Vagina (tissue), 2 donors: Measurements from ENCODE around the gene CRLF1.

ENCODE experiments used
- CTCF ChIP-seq, 3 experiments: fragments of 450-650 bp in 2 of 3; fragments of 200-600 bp in 1 of 3; sonication (generic) in 1 of 3; IDR thresholded peaks; one replicate each; pipeline ENCODE4 v1.5.1; 2017 to 2019; ENCODE audit warnings: antibody characterized with exemption in 3 of 3, mild to moderate bottlenecking in 2 of 3, moderate library complexity in 2 of 3
- POLR2A ChIP-seq, 2 donors: fragments of 450-650 bp; IDR thresholded peaks; one replicate each; pipeline ENCODE4 v1.6.1; 2017; ENCODE audit warnings: antibody characterized with exemption in 2 of 2, mild to moderate bottlenecking in 2 of 2, moderate library complexity in 2 of 2
- POLR2AphosphoS5 ChIP-seq, 2 donors: sonication (generic); formaldehyde crosslinking; IDR thresholded peaks; one replicate each; pipeline ENCODE4 v1.9.0; 2017; ENCODE audit warnings: antibody characterized with exemption in 2 of 2, mild to moderate bottlenecking in 2 of 2, low read depth in 1 of 2; ENCODE audit not compliant: insufficient read depth in 1 of 2

GRCh38 chr19:18610245-18610555, 3.6 kb upstream of the CRLF1 start:
- no peak for TF ChIP-seq POLR2A (IDR thresholded peaks at IDR 0.05)
- TF ChIP-seq CTCF (IDR thresholded peaks at IDR 0.05), result no peak
- no peak for TF ChIP-seq POLR2AphosphoS5 (IDR thresholded peaks at IDR 0.05; ENCODE audit: insufficient read depth in 1 of 2, low read depth in 1 of 2)
